DMS153 (cell line): ENCODE data around the gene CT47C1.
A peak's percentile ranks its signal among the peaks of the same experiment; 100 is the strongest.
"Not testable (repeated sequence)": the region's sequence is repeated elsewhere in the genome, so short reads cannot be mapped to it uniquely, and the experiment has no call there.

Experiments used
- DNase-seq: peaks from one replicate; lab custom pipeline; 2025; lab: John Stamatoyannopoulos, UW

CT47C1 gene

DNA sequence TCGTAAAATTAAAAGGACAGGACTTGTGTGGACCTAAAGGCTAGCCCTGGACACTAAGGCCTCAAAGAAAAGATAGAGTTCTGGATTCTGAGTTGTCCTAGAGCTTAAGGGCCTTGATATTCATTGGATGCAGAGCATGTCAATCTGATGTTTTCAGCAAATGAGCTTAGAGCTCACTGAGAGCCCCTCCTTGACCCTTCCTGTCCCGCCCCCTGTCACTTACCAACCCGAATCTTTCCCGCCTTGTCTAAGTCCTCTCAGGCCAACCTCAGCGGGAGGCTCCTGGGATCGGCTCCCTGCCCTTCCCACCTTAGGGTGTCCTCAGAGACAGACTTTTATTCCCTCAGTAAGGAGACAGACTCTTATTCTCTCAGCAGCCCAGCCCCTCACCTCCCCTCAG lies at the start of gene CT47C1:
CT47C1 (plus strand) TSS at position 250 of the 400 bp plus-strand sequence. CDS start 233 bp downstream, outside the sequence.
- no peak for DNase-seq

GRCh38 chrX:119025900-119026299 lies 46.9 kb upstream of the CT47C1 start:
- no peak for DNase-seq

DNA sequence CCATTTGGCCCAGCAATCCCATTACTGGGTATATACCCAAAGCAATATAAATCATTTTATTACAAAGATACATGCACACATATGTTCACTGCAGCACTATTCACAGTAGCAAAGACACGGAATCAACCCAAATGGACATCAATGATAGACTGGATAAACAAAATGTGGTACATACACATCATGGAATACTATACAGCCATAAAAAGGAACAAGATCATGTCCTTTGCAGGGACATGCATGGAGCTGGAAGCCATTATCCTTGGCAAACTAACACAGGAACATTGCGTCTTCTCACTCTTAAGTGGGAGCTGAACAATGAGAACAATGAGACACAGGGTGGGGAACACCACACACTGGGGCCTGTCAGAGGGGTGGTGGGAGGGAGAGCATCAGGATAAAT lies 46.4 kb upstream of the CT47C1 start:
- not testable (repeated sequence) for DNase-seq

DNA sequence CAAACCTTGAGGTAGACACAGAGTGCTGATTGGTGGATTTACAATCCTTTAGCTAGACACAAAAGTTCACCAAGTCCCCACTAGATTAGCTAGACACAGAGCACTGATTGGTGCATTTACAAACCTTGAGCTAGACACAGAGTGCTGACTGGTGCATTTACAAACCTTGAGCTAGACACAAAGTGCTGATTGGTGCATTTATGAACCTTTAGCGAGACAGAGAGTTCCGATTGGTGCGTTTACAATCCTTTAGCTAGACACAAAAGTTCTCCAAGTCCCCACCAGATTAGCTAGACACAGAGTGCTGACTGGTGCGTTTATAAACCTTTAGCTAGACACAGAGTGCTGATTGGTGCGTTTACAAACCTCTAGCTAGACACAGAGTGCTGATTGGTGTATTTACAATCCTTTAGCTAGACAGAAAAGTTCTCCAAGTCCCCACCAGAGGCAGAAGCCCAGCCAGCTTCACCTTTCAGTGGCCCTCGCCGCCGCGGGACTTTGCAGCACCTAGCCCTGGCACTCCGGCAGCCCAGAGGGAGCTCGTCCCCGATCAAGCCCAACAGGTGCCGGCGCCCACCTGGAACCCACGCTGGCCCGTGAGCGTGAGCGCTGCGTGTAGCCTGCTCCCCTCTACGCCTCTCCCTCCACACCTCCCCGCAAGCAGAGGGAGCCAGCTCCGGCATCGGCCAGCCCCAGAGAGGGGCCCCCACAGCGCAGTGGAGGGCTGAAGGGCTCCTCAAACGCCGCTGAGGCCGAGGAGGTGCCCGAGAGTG lies 44.6 kb upstream of the CT47C1 start:
- DNase-seq = not testable (repeated sequence)

DNA sequence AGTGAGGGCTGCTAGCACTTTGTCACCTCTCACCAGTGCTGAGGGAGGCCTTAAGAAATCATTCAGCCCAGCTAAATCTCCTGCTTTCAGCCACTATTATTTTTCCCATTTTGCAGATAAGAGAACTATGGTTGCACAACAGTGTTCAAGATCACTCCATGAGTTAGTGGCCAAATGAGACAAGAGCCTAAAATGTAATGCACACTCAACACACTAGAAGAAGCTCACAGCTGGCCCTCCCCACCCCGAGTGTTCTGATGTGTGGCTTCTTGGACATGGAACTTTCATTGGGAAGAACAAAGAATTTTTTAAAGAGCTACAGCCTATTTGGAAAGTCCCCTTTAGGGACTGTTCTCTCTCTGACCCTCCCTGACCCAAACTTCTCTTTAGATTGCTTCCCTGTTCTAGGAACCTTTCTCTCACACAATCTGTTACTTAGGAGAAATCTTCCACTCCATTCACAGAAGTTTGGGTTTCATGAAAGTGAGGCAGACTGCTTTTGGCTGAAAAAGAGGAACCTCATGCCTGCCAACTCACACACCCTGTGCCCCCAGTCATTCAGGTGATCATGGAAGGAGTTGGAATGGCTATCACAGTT lies 44.0 kb upstream of the CT47C1 start:
- no peak for DNase-seq

DNA sequence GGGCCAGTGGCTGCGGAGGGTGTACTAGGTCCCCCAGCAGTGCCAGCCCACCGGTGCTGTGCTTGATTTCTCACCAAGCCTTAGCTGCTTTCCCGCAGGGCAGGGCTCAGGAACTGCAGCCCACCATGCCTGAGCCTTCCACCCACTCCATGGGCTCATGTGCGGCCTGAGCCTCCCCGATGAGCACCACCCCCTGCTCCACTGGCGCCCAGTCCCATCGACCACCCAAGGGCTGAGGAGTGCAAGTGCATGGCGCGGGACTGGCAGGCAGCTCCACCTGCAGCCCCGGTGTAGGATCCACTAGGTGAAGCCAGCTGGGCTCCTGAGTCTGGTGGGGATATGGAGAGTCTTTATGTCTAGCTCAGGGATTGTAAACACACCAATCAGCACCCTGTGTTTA lies 43.1 kb upstream of the CT47C1 start:
- not testable (repeated sequence) for DNase-seq

GRCh38 chrX:119030990-119031389 lies 41.8 kb upstream of the CT47C1 start:
- DNase-seq = no peak

DNA sequence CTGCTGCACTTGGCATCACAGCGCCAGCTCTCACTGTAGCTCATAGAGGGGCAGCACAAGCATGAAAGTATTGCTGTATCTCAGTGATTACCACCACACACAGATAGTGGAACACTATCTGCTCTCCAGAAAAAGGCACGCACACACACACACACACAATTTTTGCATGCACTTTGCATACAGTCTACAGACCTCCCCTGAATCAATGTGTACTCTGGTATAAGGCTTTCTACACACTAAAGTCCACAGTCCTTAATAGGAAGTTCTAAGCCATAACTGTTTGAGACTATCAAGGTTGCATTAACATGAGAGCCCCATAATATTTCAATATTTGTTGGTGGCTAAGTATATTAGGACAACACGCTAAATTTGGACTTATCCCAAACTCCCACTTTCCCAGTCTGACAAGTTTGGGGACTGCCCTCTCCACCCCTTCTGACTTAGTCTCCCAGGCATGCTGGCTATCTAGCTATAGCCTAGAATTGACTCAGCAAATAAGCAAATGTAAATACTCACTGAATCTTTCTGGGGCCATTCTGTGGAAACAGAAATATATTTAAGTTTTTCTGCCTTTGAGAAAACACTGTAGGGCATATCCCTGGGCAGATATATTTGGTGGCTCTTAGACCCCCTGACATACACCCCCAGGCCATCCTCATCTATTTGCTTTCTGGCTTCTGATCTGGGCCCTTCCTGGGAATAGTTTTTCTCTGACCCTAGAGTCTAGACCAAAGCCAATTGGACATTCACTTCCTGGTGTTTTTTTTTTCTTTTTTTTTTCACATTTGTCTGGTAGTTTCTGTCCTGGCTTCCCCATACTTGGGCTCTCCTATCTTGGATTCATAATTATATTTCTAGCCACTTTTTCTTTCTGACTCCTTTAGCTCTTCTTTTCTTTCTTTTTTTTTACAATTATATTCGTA lies 36.4 kb upstream of the CT47C1 start:
- DNase-seq = no peak

DNA sequence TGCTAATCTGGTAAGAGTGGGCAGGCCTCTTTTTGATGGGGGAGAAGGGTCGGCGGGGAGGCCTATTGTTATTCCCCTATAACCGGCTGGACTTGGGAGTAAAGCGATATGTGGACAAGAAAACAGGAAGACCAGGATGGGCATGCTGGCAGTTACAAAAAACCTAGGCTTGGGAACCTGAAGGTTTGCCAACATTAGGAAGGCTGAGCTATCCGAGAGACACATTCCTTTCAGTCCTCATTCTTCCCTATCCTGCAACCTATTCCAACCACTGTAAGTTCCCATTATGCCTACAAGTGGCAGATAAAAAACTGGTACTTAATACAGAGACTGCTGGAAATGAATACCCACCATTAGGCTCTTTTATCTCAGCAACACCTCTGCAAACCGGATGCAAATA lies 32.4 kb upstream of the CT47C1 start:
- DNase-seq = no peak

DNA sequence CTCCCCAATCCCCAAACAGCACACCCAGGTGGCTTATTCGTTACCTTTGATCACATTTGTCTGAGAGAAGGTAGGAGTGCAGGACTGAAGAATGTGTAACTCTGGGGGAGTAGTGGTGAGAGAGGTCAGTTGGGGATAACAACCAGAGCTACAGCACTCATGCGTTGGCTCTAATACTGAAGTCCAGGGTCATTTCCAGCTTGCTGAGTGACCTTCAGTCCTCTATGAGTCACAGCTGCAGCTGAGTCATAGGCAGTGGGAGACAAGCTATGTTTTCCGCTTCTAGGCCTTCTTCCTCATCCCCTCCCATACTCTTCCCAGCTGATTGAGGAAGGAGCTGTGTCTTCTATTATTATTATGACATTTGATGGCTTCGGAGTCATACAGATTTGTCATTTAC lies 31.6 kb upstream of the CT47C1 start:
- no peak for DNase-seq

- DNase-seq = no peak
These were observed 30.8 kb upstream of the CT47C1 start for GRCh38 chrX:119042040-119042439.

DNA sequence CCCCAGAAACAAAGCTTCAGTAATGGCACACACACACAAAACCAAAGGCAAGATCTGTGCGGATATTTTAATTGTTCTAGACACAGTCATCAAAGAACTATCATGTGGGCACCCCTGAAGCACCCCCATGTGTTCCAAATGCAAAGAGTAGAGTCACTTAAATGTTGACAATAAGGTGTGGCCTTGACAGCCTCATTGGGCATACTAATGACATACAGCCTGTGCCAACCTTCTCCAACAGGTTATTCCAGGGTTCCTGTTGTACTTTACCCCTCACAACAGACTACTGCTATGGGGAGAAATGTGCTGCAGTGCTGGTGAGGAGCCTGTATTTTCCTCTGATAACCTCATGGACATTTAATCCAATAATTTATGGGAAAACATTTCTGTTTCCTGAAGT lies 29.8 kb upstream of the CT47C1 start:
- DNase-seq = no peak

DNA sequence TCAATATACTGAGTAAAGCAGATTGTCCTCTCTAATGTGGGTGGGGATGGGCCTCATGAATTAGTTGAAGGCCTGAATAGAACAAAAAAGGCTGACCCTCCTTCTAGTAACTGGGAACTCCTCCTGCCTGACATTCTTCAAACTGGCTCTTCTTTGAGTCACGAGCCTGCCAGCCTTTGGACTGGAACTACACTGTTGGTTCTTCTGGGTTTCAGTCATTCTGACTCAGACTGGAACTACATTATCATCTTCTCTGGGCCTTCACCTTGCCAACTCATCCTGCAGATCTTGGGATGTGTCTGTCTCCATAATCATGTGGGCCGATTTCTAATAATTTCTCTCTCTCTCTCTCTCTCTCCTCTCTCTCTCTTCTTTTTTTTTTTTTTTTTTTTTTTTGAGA lies 26.9 kb upstream of the CT47C1 start:
- no peak for DNase-seq

DNA sequence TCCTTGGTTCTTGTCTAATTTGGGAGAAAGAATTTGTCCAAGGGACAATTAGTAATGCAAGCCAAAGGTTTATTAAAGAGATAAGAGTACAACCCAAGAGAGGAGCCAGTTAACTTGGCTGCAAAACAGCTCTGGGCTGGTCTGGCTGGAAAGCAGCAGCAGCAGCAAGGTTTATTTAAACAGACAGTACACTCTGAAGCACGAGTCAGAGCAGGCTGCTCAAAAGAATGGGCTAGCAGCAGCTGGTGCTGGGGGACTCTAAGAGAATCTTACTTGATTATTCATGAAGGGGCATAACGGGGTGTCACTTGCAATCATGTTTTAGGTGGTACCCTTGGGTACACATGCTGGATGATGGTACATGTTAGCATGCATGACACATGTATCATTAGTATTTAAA lies 17.1 kb upstream of the CT47C1 start:
- DNase-seq = no peak

DNA sequence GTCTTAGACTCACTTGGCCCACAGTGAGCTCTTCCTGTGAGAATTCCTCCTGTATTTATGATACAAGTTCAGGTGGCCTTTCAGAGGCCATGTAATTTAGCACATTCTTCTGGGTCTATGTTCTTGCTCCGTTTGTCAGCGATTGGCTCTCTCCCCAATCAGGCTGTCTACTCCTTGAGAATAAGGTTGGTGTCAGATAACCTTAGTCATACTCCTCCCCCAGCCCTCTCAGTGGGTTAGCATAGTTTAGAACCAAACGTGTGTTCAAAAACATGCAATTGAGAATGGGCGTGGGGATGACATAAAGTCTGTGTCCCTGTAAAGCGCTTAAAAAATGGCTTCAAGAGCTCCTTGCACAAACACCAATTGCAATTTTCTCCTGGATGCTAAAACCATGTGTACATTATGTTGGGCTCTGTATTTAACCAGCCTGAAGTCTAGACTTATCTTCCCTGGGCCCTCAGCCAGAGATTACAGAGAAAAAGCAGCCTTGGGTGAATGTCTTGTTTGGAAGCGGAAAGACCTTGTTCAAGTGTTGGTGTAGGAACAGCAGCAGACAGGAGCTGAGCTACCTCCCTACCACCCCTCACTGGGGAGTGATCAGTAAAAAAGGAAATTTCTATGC lies 9.9 kb upstream of the CT47C1 start:
- no peak for DNase-seq

DNA sequence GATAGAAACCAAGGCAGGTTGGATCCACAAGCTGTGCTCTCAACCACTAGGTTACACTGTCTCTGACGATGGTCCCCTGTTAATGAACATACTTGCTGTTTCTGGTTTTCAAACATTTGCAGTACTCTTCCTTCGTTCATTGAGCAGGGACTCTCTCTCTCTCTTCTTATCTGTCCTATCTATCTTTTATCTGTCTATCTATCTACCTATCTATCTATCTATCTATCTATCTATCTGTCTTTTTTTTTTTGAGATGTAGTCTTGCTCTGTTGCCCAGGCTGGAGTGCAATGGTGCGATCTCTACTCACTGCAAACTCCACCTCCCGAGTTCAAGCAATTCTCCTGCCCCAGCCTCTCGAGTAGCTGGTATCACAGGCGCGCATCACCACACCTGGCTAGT lies 9.4 kb upstream of the CT47C1 start:
- no peak for DNase-seq

DNA sequence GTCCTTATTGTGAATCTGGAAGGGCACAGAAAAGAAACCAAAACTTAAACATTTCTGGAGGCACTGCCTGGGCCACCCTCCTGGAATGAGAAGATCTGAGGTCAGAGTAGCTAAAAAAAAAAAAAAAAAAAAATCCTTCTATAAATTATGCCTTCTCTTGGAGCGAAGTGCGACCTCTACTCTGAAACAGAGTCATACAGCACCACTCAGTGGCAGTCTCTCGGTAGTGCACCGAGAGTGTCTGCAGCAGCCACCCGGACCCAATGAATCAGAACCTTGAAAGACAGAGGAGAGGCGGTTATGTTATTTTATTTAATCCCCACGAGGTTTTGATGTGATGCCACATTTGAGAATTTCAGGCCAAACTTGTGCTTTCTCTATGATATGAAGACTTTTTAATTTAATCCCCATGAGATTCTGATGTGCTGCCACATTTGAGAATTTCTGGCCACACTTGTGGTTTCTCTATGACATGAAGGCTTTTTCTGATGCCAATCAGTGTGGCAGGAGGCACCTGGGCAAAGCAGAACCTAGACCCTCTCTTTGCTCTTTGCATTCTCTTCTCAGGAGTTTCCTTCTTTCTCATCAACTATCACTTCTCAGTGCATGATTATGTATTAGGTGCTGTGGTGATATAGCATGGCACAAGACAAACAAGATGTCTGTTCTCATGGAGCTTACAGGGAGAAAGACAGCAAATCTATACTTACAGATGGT lies 5.6 kb upstream of the CT47C1 start:
- peak; percentile 0 for DNase-seq

GRCh38 chrX:119069128-119069527 lies 3.7 kb upstream of the CT47C1 start:
- no peak for DNase-seq

DNA sequence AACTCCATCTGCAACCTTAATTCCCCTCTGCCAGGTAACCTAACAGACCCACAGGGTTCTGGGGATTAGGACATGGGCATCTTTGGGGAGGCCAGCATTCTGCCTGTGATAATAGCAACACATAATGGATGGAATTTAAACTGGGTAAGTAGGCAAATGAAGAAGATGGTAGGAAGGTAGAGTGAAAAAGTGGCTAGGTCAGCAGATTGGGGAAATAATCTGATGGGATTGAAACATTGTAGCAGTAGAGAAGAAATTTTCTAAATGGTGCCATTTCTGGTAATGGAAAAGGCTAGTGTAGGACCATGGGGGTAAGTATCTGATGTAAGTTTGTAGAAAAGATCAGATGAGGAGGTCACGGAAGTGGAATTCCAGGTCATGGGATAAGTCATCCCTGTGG lies 3.0 kb upstream of the CT47C1 start:
- no peak for DNase-seq

- no peak for DNase-seq
These were observed 1.4 kb upstream of the CT47C1 start for GRCh38 chrX:119071381-119071780.

DNA sequence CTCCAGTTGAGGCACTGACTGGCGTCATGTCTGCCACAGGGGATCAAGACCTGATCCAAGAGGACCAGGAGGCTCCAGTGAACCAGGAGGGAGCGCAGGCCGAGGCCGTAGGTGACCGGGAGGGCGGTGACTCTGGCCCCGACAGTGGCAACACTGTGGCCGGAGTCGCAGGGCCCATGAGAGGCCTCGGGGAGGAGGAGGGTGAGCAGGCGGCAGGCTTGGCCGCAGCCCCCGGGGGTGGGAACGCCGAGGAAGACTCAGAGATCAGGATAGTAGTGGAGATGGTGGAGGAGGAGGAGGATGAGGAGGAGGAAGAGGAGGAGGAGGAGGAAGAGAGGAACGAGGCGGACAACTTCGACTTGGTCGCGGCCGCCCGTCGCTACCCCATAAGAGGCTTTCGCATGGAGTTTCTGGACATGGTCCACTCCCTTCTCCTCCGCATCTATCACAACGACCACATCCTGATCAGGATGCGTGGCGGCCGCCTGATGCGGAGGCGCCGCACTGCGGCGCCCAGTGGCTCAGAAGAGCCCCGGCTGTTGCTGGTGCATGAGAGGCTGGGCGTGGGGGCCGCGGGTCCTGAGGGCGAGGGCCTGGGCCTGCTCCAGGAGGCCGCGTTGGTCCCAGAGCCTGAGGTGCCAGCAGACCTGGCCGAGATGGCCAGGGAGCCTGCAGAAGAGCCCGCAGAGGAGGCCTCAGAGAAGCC lies 560 bp downstream of the CT47C1 start:
- DNase-seq = no peak
